K562 (cell line): ENCODE data around the gene RCN2. TPM values are rescaled to one million over a fixed set of nuclear protein-coding genes. Genes with fewer than 3 reads are reported as not detected.

Source experiments
- BCLAF1 ChIP-seq, 2 experiments: fragments of 450-650 bp in 1 of 2; IDR thresholded peaks; 2 replicates each; pipeline ENCODE4 v1.6.1; 2011 to 2017; ENCODE audit warnings: low read depth in 2 of 2, antibody characterized with exemption in 1 of 2, borderline replicate concordance in 1 of 2, low read length in 1 of 2, mild to moderate bottlenecking in 1 of 2, mixed read lengths in 1 of 2; ENCODE audit not compliant: control insufficient read depth in 1 of 2
- CCNT2 ChIP-seq: IDR thresholded peaks from 2 replicates; pipeline ENCODE4 v1.6.1; 2011; ENCODE audit warnings: borderline replicate concordance, low read depth, mild to moderate bottlenecking, moderate library complexity, mixed read lengths, low read length; ENCODE audit not compliant: insufficient read length; ENCODE audit errors: extremely low read depth
- CEBPB ChIP-seq: fragments of 450-650 bp; IDR thresholded peaks from 2 replicates; pipeline ENCODE4 v1.6.1; 2016; ENCODE audit warnings: missing genetic modification characterization, missing compliant biosample characterization
- CREB1 ChIP-seq, 2 experiments: sonication (generic) in 1 of 2; formaldehyde crosslinking in 1 of 2; IDR thresholded peaks; 2 replicates each; pipeline versions ENCODE4 v1.6.1 to v1.8.0; 2012 to 2022; ENCODE audit warnings: inconsistent platforms in 1 of 2, mild to moderate bottlenecking in 1 of 2, missing genetic modification reagents in 1 of 2, moderate library complexity in 1 of 2
- PRDM10 ChIP-seq: fragments of 450-650 bp; IDR thresholded peaks from 2 replicates; pipeline ENCODE4 v1.6.1; 2018; ENCODE audit not compliant: partially characterized antibody
- SLC30A9 ChIP-seq: fragments of 250-450 bp; sonication (Bioruptor Pico); IDR thresholded peaks from 2 replicates; pipeline ENCODE4 v1.8.0; 2022; ENCODE audit warnings: mild to moderate bottlenecking, moderate library complexity
- THRAP3 ChIP-seq: fragments of 450-650 bp; IDR thresholded peaks from 2 replicates; pipeline ENCODE4 v1.6.1; 2016; ENCODE audit warnings: mild to moderate bottlenecking, inconsistent platforms, borderline replicate concordance
- U2AF1 ChIP-seq: fragments of 200-400 bp; formaldehyde crosslinking; optimal IDR thresholded peaks from 2 replicates; pipeline ENCODE3; 2017; ENCODE audit warnings: mild to moderate bottlenecking, low read depth, low read length, moderate library complexity
- polyA plus RNA-seq, 8 experiments: library from polyadenylated mRNA; depleted of rRNA in 4 of 8; stranded (reverse) in 5 of 8; unstranded in 3 of 8; fragments of >200 nt; fragmentation: Nextera tagmentation in 2 of 8; fragmentation: Illumina TruSeq in 1 of 8; extraction: Ambion mirVana in 2 of 8; extraction: Trizol in 1 of 8; gene quantifications; 2 replicates each; pipeline versions ENCODE4 v1.2.1 to v1.2.3, GENCODE V29; 2011 to 2014; ENCODE audit warnings: inconsistent platforms in 1 of 8, missing spikeins in 1 of 8
- total RNA-seq, 7 experiments: library from RNA; depleted of rRNA in 6 of 7; stranded (reverse); fragments of >200 nt in 6 of 7; fragmentation: Illumina TruSeq in 2 of 7; extraction: Trizol in 2 of 7; gene quantifications; 2 replicates each; pipeline versions ENCODE4 v1.2.1 to v1.2.3, GENCODE V29; 2011 to 2021; ENCODE audit warnings: low replicate concordance in 1 of 7
- TF ChIP-seq, protein P1 (sequence below): fragments of 450-650 bp; formaldehyde crosslinking; conservative IDR thresholded peaks from 2 replicates; pipeline ENCODE4 v1.4.0; 2022; ENCODE audit warnings: mild to moderate bottlenecking, missing genetic modification characterization
- TF ChIP-seq, protein P2 (sequence below): fragments of 450-650 bp; IDR thresholded peaks from 2 replicates; pipeline ENCODE4 v1.6.1; 2016; ENCODE audit warnings: antibody characterized with exemption
- TF ChIP-seq, protein P3 (sequence below): sonication (generic); formaldehyde crosslinking; IDR thresholded peaks from 2 replicates; pipeline ENCODE4 v1.4.0; 2020; ENCODE audit warnings: mild to moderate bottlenecking, missing genetic modification reagents

Gene RCN2
- total and polyA plus RNA-seq, 9 of the 15 experiments (the other 6 are each of a cell fraction or from before 2014, with no cell fraction given), result 20.9 to 63.6 (median 52.8) TPM

DNA sequence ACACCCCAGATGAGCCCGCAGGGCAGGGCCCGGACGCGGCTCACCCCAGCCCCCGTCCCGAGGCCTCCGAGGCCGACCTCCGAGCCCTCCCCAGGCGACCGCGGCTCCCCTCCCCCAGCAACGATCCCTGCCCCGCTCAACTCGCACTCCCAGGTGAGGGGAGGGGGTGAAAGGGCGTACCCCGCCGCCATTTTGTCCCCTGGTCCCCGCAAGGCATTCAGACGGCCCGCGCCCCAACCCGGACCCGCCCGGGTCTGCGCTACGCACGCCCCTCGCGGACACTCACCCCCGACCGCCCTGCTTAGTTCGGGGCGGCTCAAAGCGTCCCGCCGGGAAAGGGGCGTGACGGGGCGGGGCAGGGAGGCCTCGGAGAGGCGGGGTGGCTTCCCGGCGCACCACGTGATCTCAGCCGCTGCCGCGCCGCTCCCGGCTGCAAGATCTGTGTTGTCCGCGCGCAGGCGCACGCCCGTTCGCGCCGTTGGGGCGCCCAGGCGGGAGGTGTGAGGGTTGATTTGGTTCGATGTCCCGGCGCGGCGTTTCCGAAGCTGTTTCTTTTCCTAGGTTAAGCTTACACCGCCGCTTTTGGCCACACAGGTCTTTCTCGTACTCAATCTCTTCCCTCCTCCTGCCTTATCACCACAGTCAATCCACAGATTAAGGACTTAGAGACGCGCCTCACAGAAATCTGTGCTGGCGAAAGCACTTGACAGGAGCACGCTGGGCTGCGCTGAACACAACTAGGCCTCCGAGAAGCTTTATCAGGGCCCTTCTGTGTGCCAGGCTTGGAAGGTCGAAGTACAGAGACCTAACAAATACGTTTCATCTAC lies 26.3 kb upstream of the RCN2 start, which contains the start of gene SCAPER (continued):
- TF ChIP-seq PRDM10 (peak; percentile 13), CREB1 (IDR thresholded peaks at IDR 0.05) (peak; percentile 15; the same call in 1 of the 2 replicates), CREB1 (CRISPR knock-in tag; IDR thresholded peaks at IDR 0.05) (peak; percentile 16; the same call in 1 of the 2 replicates), CCNT2 (peak; percentile 80), BCLAF1 (IDR thresholded peaks at IDR 0.05; ENCODE audit: borderline replicate concordance in 1 of 2, control insufficient read depth in 1 of 2, low read depth in 2 of 2, low read length in 1 of 2) (no peak), U2AF1 (no peak), SLC30A9 (CRISPR knock-in tag) (no peak), CEBPB (tag) (no peak), THRAP3 (no peak)
- TF ChIP-seq, protein P1, sequence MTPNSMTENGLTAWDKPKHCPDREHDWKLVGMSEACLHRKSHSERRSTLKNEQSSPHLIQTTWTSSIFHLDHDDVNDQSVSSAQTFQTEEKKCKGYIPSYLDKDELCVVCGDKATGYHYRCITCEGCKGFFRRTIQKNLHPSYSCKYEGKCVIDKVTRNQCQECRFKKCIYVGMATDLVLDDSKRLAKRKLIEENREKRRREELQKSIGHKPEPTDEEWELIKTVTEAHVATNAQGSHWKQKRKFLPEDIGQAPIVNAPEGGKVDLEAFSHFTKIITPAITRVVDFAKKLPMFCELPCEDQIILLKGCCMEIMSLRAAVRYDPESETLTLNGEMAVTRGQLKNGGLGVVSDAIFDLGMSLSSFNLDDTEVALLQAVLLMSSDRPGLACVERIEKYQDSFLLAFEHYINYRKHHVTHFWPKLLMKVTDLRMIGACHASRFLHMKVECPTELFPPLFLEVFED (CRISPR knock-in tag), result no peak
- TF ChIP-seq, protein P2, sequence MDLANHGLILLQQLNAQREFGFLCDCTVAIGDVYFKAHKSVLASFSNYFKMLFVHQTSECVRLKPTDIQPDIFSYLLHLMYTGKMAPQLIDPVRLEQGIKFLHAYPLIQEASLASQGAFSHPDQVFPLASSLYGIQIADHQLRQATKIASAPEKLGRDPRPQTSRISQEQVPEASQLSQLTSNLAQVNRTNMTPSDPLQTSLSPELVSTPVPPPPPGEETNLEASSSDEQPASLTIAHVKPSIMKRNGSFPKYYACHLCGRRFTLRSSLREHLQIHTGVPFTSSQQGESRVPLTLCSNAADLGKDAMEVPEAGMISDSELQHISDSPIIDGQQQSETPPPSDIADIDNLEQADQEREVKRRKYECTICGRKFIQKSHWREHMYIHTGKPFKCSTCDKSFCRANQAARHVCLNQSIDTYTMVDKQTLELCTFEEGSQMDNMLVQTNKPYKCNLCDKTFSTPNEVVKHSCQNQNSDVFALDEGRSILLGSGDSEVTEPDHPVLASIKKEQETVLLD, result peak; percentile 89
- TF ChIP-seq, protein P3, sequence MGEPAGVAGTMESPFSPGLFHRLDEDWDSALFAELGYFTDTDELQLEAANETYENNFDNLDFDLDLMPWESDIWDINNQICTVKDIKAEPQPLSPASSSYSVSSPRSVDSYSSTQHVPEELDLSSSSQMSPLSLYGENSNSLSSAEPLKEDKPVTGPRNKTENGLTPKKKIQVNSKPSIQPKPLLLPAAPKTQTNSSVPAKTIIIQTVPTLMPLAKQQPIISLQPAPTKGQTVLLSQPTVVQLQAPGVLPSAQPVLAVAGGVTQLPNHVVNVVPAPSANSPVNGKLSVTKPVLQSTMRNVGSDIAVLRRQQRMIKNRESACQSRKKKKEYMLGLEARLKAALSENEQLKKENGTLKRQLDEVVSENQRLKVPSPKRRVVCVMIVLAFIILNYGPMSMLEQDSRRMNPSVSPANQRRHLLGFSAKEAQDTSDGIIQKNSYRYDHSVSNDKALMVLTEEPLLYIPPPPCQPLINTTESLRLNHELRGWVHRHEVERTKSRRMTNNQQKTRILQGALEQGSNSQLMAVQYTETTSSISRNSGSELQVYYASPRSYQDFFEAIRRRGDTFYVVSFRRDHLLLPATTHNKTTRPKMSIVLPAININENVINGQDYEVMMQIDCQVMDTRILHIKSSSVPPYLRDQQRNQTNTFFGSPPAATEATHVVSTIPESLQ (CRISPR knock-in tag), result peak; percentile 76; the same call in 1 of the 2 replicates
